ENCODE results near the gene VAMP8.

Gene VAMP8

DNA sequence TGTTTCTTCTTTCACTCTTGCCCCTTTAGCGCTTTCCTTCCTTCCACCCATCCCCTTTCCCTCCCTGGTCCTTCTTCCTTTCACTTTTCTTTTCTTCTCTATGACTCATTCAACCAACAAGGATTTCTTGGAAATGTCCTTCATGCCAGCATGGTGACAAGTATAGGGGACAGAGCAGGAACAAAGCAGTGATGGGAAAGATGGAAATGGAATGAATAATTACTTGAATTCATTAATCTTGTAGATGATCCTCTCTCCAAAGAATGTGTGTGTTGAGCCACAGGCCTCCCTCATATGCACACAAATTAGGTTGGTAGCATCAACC, 8.4 kb downstream of the VAMP8 start:
- TF ChIP-seq, protein P1, sequence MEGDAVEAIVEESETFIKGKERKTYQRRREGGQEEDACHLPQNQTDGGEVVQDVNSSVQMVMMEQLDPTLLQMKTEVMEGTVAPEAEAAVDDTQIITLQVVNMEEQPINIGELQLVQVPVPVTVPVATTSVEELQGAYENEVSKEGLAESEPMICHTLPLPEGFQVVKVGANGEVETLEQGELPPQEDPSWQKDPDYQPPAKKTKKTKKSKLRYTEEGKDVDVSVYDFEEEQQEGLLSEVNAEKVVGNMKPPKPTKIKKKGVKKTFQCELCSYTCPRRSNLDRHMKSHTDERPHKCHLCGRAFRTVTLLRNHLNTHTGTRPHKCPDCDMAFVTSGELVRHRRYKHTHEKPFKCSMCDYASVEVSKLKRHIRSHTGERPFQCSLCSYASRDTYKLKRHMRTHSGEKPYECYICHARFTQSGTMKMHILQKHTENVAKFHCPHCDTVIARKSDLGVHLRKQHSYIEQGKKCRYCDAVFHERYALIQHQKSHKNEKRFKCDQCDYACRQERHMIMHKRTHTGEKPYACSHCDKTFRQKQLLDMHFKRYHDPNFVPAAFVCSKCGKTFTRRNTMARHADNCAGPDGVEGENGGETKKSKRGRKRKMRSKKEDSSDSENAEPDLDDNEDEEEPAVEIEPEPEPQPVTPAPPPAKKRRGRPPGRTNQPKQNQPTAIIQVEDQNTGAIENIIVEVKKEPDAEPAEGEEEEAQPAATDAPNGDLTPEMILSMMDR (IDR thresholded peaks at IDR 0.05; ENCODE audit: low read depth, low read length) = no peak
- no peak for TF ChIP-seq MYC (IDR thresholded peaks at IDR 0.05; ENCODE audit: low read depth, low read length)
- TF ChIP-seq POLR2A (IDR thresholded peaks at IDR 0.05; ENCODE audit: extremely low read depth, insufficient read length) = no peak
- TF ChIP-seq, protein P2, sequence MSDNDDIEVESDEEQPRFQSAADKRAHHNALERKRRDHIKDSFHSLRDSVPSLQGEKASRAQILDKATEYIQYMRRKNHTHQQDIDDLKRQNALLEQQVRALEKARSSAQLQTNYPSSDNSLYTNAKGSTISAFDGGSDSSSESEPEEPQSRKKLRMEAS (IDR thresholded peaks at IDR 0.05; ENCODE audit: low read depth, low read length) = no peak
- no peak for DNase-seq (ENCODE audit: low read depth)
- no peak overlapping the region for H3K4me3 ChIP-seq (ENCODE audit: low read depth, low read length)

DNA sequence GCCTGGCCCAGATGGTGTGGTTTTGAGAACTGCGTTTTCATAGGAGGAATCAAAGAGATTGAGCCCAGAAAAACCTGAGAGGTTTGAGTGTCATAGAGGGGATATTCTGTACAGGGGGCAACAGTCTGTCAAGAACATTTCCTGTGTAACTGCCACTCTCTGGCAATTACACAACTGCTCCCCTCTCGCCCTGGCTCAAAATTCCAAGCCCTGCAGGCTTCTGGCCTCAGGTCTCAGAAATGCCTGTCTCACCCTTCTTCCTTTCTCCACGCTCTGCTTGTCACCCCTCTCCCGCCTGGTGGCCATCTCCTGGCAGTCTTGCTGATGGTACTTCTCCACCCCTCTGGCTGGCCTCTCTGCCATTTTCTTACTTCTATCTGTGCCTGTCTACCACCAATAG, 10.8 kb downstream of the VAMP8 start:
- TF ChIP-seq, protein P1 (IDR thresholded peaks at IDR 0.05; ENCODE audit: low read depth, low read length) = no peak
- TF ChIP-seq POLR2A (IDR thresholded peaks at IDR 0.05; ENCODE audit: extremely low read depth, insufficient read length) (no peak), MYC (IDR thresholded peaks at IDR 0.05; ENCODE audit: low read depth, low read length) (no peak)
- TF ChIP-seq, protein P2 (IDR thresholded peaks at IDR 0.05; ENCODE audit: low read depth, low read length) = no peak
- DNase-seq (ENCODE audit: low read depth) = peak; percentile 80
- peak overlapping the region; percentile 17 for H3K4me3 ChIP-seq (ENCODE audit: low read depth, low read length)

DNA sequence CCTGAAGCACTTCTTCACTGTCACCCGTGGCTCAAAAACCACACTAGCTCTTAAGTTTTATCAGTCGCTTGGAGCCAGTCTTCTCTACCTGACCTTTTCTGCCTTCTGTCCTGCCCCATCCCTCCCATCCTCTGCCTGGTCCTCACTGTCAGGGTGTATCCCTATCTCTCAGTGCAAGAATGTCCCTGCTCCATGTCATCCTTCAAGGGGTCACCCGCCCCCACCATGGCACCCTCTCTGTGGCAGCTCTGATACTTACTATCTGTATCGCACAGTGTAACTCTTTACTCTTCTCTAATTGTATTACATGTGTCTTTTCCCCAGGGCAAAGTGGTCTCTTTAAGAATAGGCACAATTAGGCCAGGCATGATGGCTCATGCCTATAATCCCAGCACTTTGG, 11.3 kb downstream of the VAMP8 start:
- DNase-seq (ENCODE audit: low read depth) = no peak
- H3K4me3 ChIP-seq (ENCODE audit: low read depth, low read length) = peak overlapping the region; percentile 17
- TF ChIP-seq POLR2A (IDR thresholded peaks at IDR 0.05; ENCODE audit: extremely low read depth, insufficient read length) (no peak), MYC (IDR thresholded peaks at IDR 0.05; ENCODE audit: low read depth, low read length) (no peak)
- TF ChIP-seq, protein P2 (IDR thresholded peaks at IDR 0.05; ENCODE audit: low read depth, low read length) = no peak
- TF ChIP-seq, protein P1 (IDR thresholded peaks at IDR 0.05; ENCODE audit: low read depth, low read length) = no peak

DNA sequence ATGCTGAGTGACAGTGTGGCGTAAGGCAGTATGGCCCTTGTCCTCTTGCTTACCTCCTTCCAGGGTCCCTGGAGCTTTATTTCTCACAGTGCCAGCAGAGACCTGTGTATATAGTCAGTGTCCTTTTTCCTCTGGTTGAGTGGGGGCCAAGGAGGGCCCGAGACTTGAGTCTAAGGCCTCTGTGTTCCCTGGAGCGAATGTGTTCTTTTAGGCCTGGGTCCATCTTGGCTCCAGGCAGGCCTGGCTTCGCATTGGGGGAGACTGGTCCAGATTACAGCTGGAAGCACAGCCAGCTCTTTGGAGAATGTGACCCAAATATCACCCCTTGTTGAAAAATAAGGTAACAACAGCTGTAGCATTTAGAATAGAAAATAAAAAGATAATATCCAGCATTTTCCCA, 11.8 kb downstream of the VAMP8 start:
- DNase-seq (ENCODE audit: low read depth) = no peak
- H3K4me3 ChIP-seq (ENCODE audit: low read depth, low read length) = no peak overlapping the region
- TF ChIP-seq MYC (IDR thresholded peaks at IDR 0.05; ENCODE audit: low read depth, low read length) (no peak), POLR2A (IDR thresholded peaks at IDR 0.05; ENCODE audit: extremely low read depth, insufficient read length) (no peak)

DNA sequence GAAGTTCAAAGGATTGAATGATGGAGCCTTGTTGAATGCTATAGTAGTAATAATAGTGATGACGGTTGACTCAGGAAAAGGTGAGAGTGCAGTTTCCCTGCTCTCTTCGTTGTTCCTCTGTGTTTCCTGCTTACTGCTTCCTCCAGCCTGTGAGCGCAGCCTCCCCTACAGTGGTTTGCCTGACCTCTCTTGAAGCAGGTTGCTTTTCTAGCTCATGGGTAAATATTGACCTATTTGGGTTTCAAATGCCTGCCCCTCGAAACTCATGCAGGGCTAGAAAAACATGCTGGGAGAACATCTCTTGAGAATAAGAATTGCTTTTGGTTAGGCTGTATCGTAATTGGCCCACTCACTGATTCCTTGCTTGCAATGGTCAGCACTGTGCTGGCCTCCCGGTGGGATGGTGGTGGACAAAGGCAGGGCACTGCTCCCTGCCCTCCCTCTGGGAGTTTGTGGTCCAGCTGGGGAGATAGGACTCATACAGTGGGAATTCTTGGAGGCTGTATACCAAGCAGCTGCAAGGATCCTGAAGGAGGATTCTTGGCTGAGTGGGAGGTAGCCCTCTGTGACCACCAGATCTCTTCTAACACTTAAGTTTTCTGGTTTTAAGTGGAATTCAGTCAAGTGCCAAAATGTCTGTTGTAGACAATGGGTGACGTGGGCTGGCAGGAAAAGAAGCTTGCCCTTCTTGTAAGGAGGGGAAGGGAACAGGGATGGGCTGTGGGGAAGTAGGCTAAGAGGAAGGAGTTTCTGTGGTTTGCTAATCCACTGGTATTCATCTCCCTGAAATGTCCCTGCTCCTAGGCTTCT, 12.8 kb downstream of the VAMP8 start:
- TF ChIP-seq, protein P2 (IDR thresholded peaks at IDR 0.05; ENCODE audit: low read depth, low read length) = no peak
- TF ChIP-seq MYC (IDR thresholded peaks at IDR 0.05; ENCODE audit: low read depth, low read length) (no peak), POLR2A (IDR thresholded peaks at IDR 0.05; ENCODE audit: extremely low read depth, insufficient read length) (no peak)
- TF ChIP-seq, protein P1 (IDR thresholded peaks at IDR 0.05; ENCODE audit: low read depth, low read length) = no peak
- H3K4me3 ChIP-seq (ENCODE audit: low read depth, low read length) = no peak overlapping the region
- peak; percentile 65 for DNase-seq (ENCODE audit: low read depth)

DNA sequence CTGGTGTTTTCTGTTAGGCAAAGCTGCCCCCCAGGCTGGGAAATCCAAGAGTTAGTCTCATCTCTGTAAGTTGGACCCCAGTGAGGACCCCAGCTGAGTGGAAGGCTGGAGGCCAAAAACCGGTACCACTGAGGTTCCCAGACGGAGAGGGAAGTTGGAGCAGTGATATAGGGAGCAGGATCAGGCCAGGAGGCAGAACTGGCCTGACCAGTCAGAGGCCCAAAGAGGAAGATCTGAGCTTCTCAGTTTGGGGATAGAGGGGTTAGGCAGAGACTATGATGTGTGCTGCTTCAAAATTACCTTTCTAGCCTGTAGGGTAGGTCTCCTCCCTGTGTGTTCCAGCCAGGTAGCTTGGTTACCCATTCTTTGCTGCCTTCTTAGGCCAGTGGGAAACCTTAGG, 13.6 kb downstream of the VAMP8 start:
- TF ChIP-seq, protein P1 (IDR thresholded peaks at IDR 0.05; ENCODE audit: low read depth, low read length) = no peak
- TF ChIP-seq, protein P2 (IDR thresholded peaks at IDR 0.05; ENCODE audit: low read depth, low read length) = no peak
- TF ChIP-seq MYC (IDR thresholded peaks at IDR 0.05; ENCODE audit: low read depth, low read length) (no peak), POLR2A (IDR thresholded peaks at IDR 0.05; ENCODE audit: extremely low read depth, insufficient read length) (no peak)
- no peak overlapping the region for H3K4me3 ChIP-seq (ENCODE audit: low read depth, low read length)
- no peak for DNase-seq (ENCODE audit: low read depth)
